ENCODE measurements around the gene TLE4.
"Not testable (repeated sequence)": the region's sequence is repeated elsewhere in the genome, so short reads cannot be mapped to it uniquely, and the experiment has no call there.

DNA sequence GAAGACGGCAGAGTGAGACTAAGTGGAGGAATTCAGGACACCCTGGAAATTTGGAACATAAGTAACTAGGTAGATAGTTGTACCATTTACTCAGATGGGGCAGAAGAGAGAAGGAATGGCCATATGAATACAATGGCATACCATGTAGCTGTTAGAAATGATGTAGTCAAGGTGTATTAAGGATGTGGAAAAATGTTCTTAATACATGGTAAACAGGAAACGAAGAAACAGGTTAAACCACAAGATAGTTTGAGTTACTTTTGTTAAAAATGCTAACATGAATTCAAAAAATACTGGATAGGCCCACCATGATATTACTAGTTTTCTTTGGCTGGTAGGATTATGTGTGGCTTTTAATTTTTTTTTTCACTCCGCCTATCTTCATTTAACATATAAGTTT is 68.3 kb downstream of the TLE4 start:
- TF ChIP-seq, protein P1, sequence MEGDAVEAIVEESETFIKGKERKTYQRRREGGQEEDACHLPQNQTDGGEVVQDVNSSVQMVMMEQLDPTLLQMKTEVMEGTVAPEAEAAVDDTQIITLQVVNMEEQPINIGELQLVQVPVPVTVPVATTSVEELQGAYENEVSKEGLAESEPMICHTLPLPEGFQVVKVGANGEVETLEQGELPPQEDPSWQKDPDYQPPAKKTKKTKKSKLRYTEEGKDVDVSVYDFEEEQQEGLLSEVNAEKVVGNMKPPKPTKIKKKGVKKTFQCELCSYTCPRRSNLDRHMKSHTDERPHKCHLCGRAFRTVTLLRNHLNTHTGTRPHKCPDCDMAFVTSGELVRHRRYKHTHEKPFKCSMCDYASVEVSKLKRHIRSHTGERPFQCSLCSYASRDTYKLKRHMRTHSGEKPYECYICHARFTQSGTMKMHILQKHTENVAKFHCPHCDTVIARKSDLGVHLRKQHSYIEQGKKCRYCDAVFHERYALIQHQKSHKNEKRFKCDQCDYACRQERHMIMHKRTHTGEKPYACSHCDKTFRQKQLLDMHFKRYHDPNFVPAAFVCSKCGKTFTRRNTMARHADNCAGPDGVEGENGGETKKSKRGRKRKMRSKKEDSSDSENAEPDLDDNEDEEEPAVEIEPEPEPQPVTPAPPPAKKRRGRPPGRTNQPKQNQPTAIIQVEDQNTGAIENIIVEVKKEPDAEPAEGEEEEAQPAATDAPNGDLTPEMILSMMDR (IDR thresholded peaks at IDR 0.05): not testable (repeated sequence)
- TF ChIP-seq POLR2A (IDR thresholded peaks at IDR 0.05; ENCODE audit: low read length); FOSL2 (IDR thresholded peaks at IDR 0.05); FOSL2 (CRISPR knock-in tag; IDR thresholded peaks at IDR 0.05): not testable (repeated sequence)
- TF ChIP-seq, protein P2, sequence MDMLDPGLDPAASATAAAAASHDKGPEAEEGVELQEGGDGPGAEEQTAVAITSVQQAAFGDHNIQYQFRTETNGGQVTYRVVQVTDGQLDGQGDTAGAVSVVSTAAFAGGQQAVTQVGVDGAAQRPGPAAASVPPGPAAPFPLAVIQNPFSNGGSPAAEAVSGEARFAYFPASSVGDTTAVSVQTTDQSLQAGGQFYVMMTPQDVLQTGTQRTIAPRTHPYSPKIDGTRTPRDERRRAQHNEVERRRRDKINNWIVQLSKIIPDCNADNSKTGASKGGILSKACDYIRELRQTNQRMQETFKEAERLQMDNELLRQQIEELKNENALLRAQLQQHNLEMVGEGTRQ (IDR thresholded peaks at IDR 0.05): not testable (repeated sequence)

All from A549 (cell line).